ENCODE results near the gene RHOBTB1.

RHOBTB1 gene

DNA sequence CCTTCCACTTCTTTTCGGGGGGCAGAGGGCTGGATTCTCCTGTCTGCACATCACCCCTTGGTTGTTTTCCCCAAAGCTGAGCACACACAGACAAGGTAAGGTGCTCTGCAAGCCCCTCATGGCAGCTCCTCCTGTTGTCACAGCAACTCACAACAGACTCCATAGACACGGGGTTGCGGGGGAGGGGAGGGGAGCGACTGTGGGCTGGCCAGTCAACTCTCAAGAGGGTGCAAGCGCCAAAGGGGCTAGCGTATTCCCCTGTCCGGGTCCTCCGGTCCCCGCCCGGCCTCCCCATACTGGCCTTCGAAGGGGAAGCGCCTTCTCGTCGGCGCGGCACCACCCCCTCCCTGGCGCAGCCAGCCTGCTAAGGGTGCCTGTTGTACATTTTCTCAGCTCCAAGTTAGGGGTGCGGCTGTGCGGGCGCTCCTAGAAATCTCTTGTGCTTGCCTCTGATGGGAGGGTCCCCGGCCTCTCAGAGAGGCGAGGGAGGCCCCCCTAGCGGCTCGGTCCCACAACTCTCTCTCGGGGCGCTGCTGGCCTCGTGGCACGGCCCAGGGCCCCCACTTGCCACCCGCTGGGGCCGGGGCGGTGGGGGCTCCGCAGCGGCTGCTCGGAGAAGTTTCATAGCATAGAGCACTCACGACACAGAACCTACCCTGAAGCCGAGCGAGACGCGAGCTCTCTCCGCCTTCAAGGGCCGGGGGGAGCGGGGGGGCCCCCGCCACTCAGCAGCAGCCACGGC lies 498 bp downstream of the RHOBTB1 start:
- peaks cover 3% of the 10 kb centered on the region for H3K4me1 ChIP-seq (ENCODE audit: insufficient read depth, poor library complexity, severe bottlenecking)
- TF ChIP-seq, protein P1, sequence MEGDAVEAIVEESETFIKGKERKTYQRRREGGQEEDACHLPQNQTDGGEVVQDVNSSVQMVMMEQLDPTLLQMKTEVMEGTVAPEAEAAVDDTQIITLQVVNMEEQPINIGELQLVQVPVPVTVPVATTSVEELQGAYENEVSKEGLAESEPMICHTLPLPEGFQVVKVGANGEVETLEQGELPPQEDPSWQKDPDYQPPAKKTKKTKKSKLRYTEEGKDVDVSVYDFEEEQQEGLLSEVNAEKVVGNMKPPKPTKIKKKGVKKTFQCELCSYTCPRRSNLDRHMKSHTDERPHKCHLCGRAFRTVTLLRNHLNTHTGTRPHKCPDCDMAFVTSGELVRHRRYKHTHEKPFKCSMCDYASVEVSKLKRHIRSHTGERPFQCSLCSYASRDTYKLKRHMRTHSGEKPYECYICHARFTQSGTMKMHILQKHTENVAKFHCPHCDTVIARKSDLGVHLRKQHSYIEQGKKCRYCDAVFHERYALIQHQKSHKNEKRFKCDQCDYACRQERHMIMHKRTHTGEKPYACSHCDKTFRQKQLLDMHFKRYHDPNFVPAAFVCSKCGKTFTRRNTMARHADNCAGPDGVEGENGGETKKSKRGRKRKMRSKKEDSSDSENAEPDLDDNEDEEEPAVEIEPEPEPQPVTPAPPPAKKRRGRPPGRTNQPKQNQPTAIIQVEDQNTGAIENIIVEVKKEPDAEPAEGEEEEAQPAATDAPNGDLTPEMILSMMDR (IDR thresholded peaks at IDR 0.05; ENCODE audit: poor library complexity, severe bottlenecking) = no peak
- no peaks in the 10 kb centered on the region for H3K27me3 ChIP-seq (ENCODE audit: insufficient read depth, poor library complexity, severe bottlenecking)
- peak overlapping the region; percentile 55 for H3K4me3 ChIP-seq (ENCODE audit: severe bottlenecking)
- H3K36me3 ChIP-seq (ENCODE audit: low read depth) = no peaks in the 10 kb centered on the region
- ATAC-seq (ENCODE audit: low read depth) (peak; percentile 68), DNase-seq (ENCODE audit: low spot score) (peak; percentile 47)
- no peaks in the 10 kb centered on the region for H3K9me3 ChIP-seq (ENCODE audit: severe bottlenecking)
- peak overlapping the region; percentile 53 for H3K27ac ChIP-seq (ENCODE audit: poor library complexity, severe bottlenecking)

GRCh38 chr10:60942788-60943315 lies 1.1 kb downstream of the RHOBTB1 start:
- DNase-seq (ENCODE audit: low spot score) (no peak), ATAC-seq (ENCODE audit: low read depth) (no peak; the same call in 2 of the 3 replicates)
- H3K27ac ChIP-seq (ENCODE audit: poor library complexity, severe bottlenecking) = no peak overlapping the region
- no peaks in the 10 kb centered on the region for H3K9me3 ChIP-seq (ENCODE audit: severe bottlenecking)
- H3K36me3 ChIP-seq (ENCODE audit: low read depth) = no peaks in the 10 kb centered on the region
- TF ChIP-seq, protein P1 (IDR thresholded peaks at IDR 0.05; ENCODE audit: poor library complexity, severe bottlenecking) = no peak
- H3K27me3 ChIP-seq (ENCODE audit: insufficient read depth, poor library complexity, severe bottlenecking) = no peaks in the 10 kb centered on the region
- H3K4me1 ChIP-seq (ENCODE audit: insufficient read depth, poor library complexity, severe bottlenecking) = peaks cover 3% of the 10 kb centered on the region
- peak overlapping the region; percentile 55 for H3K4me3 ChIP-seq (ENCODE audit: severe bottlenecking)

GRCh38 chr10:60942134-60942787 lies 1.7 kb downstream of the RHOBTB1 start:
- Histone ChIP-seq H3K27me3 (ENCODE audit: insufficient read depth, poor library complexity, severe bottlenecking) (no peaks in the 10 kb centered on the region), H3K27ac (ENCODE audit: poor library complexity, severe bottlenecking) (no peak overlapping the region), H3K9me3 (ENCODE audit: severe bottlenecking) (no peaks in the 10 kb centered on the region), H3K36me3 (ENCODE audit: low read depth) (no peaks in the 10 kb centered on the region), H3K4me3 (ENCODE audit: severe bottlenecking) (peak overlapping the region; percentile 55), H3K4me1 (ENCODE audit: insufficient read depth, poor library complexity, severe bottlenecking) (peaks cover 3% of the 10 kb centered on the region)
- no peak for ATAC-seq (ENCODE audit: low read depth)
- TF ChIP-seq, protein P1 (IDR thresholded peaks at IDR 0.05; ENCODE audit: poor library complexity, severe bottlenecking) = no peak
- no peak for DNase-seq (ENCODE audit: low spot score)

DNA sequence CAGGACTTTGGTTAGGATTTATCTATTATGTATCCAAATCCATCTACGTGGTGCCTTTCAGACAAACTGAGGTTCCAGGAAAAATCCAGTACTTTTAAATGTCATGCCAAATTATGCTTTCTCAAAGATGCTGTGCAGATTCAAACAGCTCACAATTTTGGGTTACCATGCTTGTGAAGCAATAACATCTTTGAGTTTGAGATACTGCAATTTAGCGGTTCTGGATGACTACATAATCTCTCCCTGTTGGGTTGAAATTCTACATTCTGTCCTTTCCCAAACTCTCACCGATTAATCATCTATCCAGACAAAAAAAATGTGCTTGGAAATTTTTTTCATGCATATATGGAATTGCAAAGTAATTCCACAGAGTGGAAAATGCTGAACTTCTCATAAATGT lies 3.5 kb downstream of the RHOBTB1 start:
- Histone ChIP-seq H3K9me3 (ENCODE audit: severe bottlenecking) (no peaks in the 10 kb centered on the region), H3K27me3 (ENCODE audit: insufficient read depth, poor library complexity, severe bottlenecking) (no peaks in the 10 kb centered on the region), H3K27ac (ENCODE audit: poor library complexity, severe bottlenecking) (no peak overlapping the region), H3K4me3 (ENCODE audit: severe bottlenecking) (no peak overlapping the region), H3K36me3 (ENCODE audit: low read depth) (no peaks in the 10 kb centered on the region), H3K4me1 (ENCODE audit: insufficient read depth, poor library complexity, severe bottlenecking) (peaks cover 3% of the 10 kb centered on the region)
- DNase-seq (ENCODE audit: low spot score) = no peak
- no peak for ATAC-seq (ENCODE audit: low read depth)
- TF ChIP-seq, protein P1 (IDR thresholded peaks at IDR 0.05; ENCODE audit: poor library complexity, severe bottlenecking) = no peak
